Neural progenitor cell (in vitro differentiated cells): Measurements from ENCODE around the gene CNTNAP2.

Source experiments
- EZH2 ChIP-seq: fragments of 200-600 bp; sonication (generic); IDR thresholded peaks from 2 replicates; pipeline ENCODE4 v1.6.1; 2017; ENCODE audit warnings: antibody characterized with exemption, mild to moderate bottlenecking, moderate library complexity
- EZH2phosphoT487 ChIP-seq: fragments of 200-600 bp; sonication (generic); IDR thresholded peaks from 2 replicates; pipeline ENCODE4 v1.6.1; 2017; ENCODE audit warnings: antibody characterized with exemption
- TF ChIP-seq, protein P1 (sequence below): fragments of 200-600 bp; sonication (generic); IDR thresholded peaks from 2 replicates; pipeline ENCODE4 v1.5.1; 2017; ENCODE audit warnings: antibody characterized with exemption, mild to moderate bottlenecking

DNA sequence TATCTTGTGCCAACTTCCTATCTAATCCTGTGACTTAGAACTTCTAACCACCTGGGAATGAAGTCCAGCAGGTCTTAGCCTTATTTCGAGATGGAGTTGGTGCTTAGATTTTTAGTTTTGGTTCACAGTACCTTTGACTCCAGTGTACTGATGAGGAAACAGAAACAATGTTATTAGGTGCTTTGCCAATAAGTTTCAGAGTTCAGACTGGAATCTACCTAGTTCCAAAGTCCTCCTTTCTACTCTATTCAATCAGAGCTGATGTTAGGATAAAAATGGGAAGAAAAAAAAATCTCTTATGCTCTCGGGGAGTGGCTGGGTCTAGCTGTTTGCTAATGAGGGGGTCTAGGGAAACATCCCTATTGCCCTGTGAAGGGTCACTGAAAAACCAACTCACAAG, 1867.7 kb downstream of the CNTNAP2 start:
- TF ChIP-seq, protein P1, sequence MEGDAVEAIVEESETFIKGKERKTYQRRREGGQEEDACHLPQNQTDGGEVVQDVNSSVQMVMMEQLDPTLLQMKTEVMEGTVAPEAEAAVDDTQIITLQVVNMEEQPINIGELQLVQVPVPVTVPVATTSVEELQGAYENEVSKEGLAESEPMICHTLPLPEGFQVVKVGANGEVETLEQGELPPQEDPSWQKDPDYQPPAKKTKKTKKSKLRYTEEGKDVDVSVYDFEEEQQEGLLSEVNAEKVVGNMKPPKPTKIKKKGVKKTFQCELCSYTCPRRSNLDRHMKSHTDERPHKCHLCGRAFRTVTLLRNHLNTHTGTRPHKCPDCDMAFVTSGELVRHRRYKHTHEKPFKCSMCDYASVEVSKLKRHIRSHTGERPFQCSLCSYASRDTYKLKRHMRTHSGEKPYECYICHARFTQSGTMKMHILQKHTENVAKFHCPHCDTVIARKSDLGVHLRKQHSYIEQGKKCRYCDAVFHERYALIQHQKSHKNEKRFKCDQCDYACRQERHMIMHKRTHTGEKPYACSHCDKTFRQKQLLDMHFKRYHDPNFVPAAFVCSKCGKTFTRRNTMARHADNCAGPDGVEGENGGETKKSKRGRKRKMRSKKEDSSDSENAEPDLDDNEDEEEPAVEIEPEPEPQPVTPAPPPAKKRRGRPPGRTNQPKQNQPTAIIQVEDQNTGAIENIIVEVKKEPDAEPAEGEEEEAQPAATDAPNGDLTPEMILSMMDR: no peak
- TF ChIP-seq EZH2 (no peak), EZH2phosphoT487 (no peak)
